Neural progenitor cell (in vitro differentiated cells): Measurements from ENCODE around the gene GCSH.

Source experiments
- CTCF ChIP-seq: fragments of 200-600 bp; sonication (generic); IDR thresholded peaks from 2 replicates; pipeline ENCODE4 v1.5.1; 2017; ENCODE audit warnings: antibody characterized with exemption, mild to moderate bottlenecking
- EZH2 ChIP-seq: fragments of 200-600 bp; sonication (generic); IDR thresholded peaks from 2 replicates; pipeline ENCODE4 v1.6.1; 2017; ENCODE audit warnings: antibody characterized with exemption, mild to moderate bottlenecking, moderate library complexity

DNA sequence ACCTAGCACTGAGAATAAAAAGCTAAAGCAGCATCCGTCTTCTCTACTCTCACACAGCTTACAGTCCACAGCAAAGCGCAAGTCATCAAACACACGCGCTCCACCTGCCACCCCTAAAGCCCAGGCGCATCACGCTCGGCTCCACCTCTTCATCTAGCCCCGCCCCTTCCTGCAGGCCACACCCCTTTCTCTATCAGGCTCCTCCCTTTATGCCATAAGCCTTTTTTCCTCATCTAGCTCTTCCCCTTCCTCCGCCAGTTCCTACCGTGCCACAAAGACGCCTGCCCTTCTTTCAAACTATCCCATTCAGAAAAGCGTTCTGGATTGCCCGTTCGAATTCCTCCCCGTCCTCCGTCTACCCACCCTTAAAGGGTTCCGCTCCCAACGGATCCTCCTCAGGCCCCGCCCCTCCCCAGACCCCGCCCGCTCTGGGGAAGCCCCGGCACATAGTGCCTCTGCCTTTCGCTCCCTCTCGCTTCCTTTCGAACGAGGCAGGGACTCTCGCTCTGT is 19.6 kb downstream of the GCSH start:
- TF ChIP-seq EZH2 (no peak), CTCF (no peak)
